G401 (cell line): Measurements from ENCODE around the gene AVPI1. TPM values are rescaled to one million over a fixed set of nuclear protein-coding genes. Genes with fewer than 3 reads are reported as not detected.

Experiments used
- total RNA-seq: library from RNA; depleted of rRNA; stranded (reverse); fragments of >200 nt; shearing (Covaris generic); gene quantifications from 2 replicates; pipeline ENCODE4 v1.2.3, GENCODE V29; 2014; rRNA removed

The AVPI1 gene
- total RNA-seq, 1 experiment from 2014 or later = 19.1 TPM

Other genes starting within 250 kb of the AVPI1 start
- gene EXOSC1, start 241.2 kb downstream of the AVPI1 start, total RNA-seq = 56.7 and 61.7 TPM in 2 replicates
- 70.4 and 82.5 TPM in 2 replicates for gene ZDHHC16, start 241.1 kb downstream of the AVPI1 start, total RNA-seq
- gene MMS19, start 188.8 kb downstream of the AVPI1 start, total RNA-seq = 67.8 and 89.3 TPM in 2 replicates
- 32.5 and 39.5 TPM in 2 replicates for gene UBTD1, start 188.3 kb downstream of the AVPI1 start, total RNA-seq
- 0.41 and 3.4 TPM in 2 replicates for gene ANKRD2, start 114.5 kb downstream of the AVPI1 start, total RNA-seq
- 8.0 and 8.1 TPM in 2 replicates for gene HOGA1, start 102.9 kb downstream of the AVPI1 start, total RNA-seq
- gene C10orf62, start 97.5 kb downstream of the AVPI1 start, total RNA-seq = 0.24 TPM in 1 of 2 replicates, not detected in the other
- 15.6 and 18.8 TPM in 2 replicates for gene MORN4, start 53.7 kb downstream of the AVPI1 start, total RNA-seq
- gene PI4K2A, start 46.6 kb downstream of the AVPI1 start, total RNA-seq = 40.2 and 42.2 TPM in 2 replicates
- 35.0 and 61.1 TPM in 2 replicates for gene MARVELD1, start 26.5 kb upstream of the AVPI1 start, total RNA-seq
- gene ZFYVE27, start 49.9 kb upstream of the AVPI1 start, total RNA-seq = 21.8 and 24.8 TPM in 2 replicates
- gene SFRP5, start 84.8 kb upstream of the AVPI1 start, total RNA-seq = not detected in 2 replicates
- gene GOLGA7B, start 162.6 kb upstream of the AVPI1 start, total RNA-seq = 0.12 TPM in 1 of 2 replicates, not detected in the other